Adrenal gland (tissue), 12 donors: ENCODE data around the gene BCAT1. TPM values are rescaled to one million over a fixed set of nuclear protein-coding genes. Genes with fewer than 3 reads are reported as not detected.

ENCODE experiments used
- DNase-seq, 7 donors: peaks; one replicate each; pipeline ENCODE4 v3.0.0-alpha.2; 2019 to 2020
- H3K27ac ChIP-seq, 5 donors: fragments of 200-600 bp; sonication (generic) in 4 of 5; 1 replicate in 3 of 5; 2 replicates in 2 of 5; pipeline versions ENCODE4 v1.5.1 to v1.8.0; 2016 to 2020; ENCODE audit warnings: mild to moderate bottlenecking in 1 of 5
- H3K27me3 ChIP-seq: fragments of 200-600 bp; 2 replicates; pipeline ENCODE4 v1.8.0; 2021
- H3K36me3 ChIP-seq, 2 donors: fragments of 200-600 bp; replicated peaks in 1 of 2; 1 replicate in 1 of 2; 2 replicates in 1 of 2; pipeline versions ENCODE4 v1.5.1 to v1.8.0; 2018 to 2022
- H3K4me1 ChIP-seq, 2 donors: fragments of 200-600 bp; replicated peaks in 1 of 2; 1 replicate in 1 of 2; 2 replicates in 1 of 2; pipeline versions ENCODE4 v1.5.1 to v1.8.0; 2018 to 2021
- H3K4me3 ChIP-seq, 4 donors: fragments of 200-600 bp; sonication (generic) in 3 of 4; one replicate each; pipeline ENCODE4 v1.5.1; 2016 to 2018
- H3K9me3 ChIP-seq, 3 donors: fragments of 200-600 bp; sonication (generic) in 1 of 3; replicated peaks in 1 of 3; 1 replicate in 2 of 3; 2 replicates in 1 of 3; pipeline versions ENCODE4 v1.5.1 to v1.8.0; 2016 to 2021
- POLR2A ChIP-seq, 2 donors: fragments of 450-650 bp; IDR thresholded peaks; one replicate each; pipeline ENCODE4 v1.6.1; 2017; ENCODE audit warnings: antibody characterized with exemption in 2 of 2, mild to moderate bottlenecking in 2 of 2, moderate library complexity in 1 of 2
- WGBS, 4 donors: extraction: QIAGEN DNeasy Blood & Tissue Kit in 2 of 4; methylation state at CpG; one replicate each; pipeline versions ENCODE4 v1.1.5 to v1.1.7; 2013 to 2017; 5-methylcytosine and 5-hydroxymethylcytosine counted together
- intact Hi-C, 2 donors: fragments of 100-400 bp; cut with DNase I; formaldehyde crosslinking; loops; one replicate each; pipeline versions ENCODE4 v1.14.1 to v1.15.0; 2022 to 2023
- polyA plus RNA-seq, 3 donors: library from polyadenylated mRNA; stranded (reverse); fragments of 200-250 nt in 2 of 3; fragments of 350-450 nt in 1 of 3; fragmentation: Illumina TruSeq in 1 of 3; extraction: RNeasy Lipid Tissue Mini Kit (QIAGEN cat#74804) in 1 of 3; gene quantifications; one replicate each; pipeline ENCODE4 v1.2.3, GENCODE V29; 2013 to 2014
- total RNA-seq, 9 donors: library from RNA; depleted of rRNA in 4 of 9; stranded (reverse); fragments of >200 nt in 4 of 9; fragments of 120-200 nt in 1 of 9; fragmentation: NEBNext Ultra II Directional in 1 of 9; extraction: Animal tissue kit (Norgen Biotek cat#: 25700) in 1 of 9; gene quantifications; one replicate each; pipeline versions ENCODE4 v1.1.0 to v1.2.4, GENCODE V29; 2013 to 2023
- TF ChIP-seq, protein P1 (sequence below), 6 experiments: fragments of 450-650 bp in 4 of 6; fragments of 200-600 bp in 2 of 6; sonication (generic) in 1 of 6; IDR thresholded peaks; 1 replicate in 5 of 6; 2 replicates in 1 of 6; pipeline versions ENCODE4 v1.5.1 to v1.8.0; 2016 to 2021; ENCODE audit warnings: antibody characterized with exemption in 6 of 6, mild to moderate bottlenecking in 2 of 6, moderate library complexity in 1 of 6
- donor health status: healthy with polysubstance abuse.
- donor health status: Bipolar disorder and iron deficiency.
- donor health status: DM: yes; HTN: yes; CAD: no.
- donor health status: DM: no; HTN: no; CAD: no.
- donor health status: DM: no; HTN: no; CAD: no.
- donor health status: DM: yes; HTN: yes; CAD: no.

Gene BCAT1
- total and polyA plus RNA-seq, 12 donors = 2.1 to 41.5 (median 20.1) TPM

DNA sequence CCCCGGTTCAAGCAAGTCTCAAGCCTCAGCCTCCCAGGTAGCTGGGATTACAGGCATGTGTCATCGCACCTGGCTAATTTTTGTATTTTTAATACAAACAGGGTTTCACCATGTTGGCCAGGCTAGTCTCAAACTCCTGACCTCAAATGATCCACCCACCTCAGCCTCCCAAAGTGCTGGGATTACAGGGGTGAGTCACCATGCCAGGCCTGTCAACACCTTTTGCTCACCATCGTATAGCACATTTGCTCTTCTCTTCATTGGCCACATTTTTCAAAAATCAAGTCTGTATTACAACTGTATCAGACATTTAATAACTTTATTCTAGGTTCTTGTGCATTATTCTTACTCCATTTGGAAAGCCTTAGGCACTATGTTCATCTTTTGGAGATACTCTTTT is 50.3 kb downstream of the BCAT1 start:
- no peak for TF ChIP-seq POLR2A (IDR thresholded peaks at IDR 0.05)
- TF ChIP-seq, protein P1, sequence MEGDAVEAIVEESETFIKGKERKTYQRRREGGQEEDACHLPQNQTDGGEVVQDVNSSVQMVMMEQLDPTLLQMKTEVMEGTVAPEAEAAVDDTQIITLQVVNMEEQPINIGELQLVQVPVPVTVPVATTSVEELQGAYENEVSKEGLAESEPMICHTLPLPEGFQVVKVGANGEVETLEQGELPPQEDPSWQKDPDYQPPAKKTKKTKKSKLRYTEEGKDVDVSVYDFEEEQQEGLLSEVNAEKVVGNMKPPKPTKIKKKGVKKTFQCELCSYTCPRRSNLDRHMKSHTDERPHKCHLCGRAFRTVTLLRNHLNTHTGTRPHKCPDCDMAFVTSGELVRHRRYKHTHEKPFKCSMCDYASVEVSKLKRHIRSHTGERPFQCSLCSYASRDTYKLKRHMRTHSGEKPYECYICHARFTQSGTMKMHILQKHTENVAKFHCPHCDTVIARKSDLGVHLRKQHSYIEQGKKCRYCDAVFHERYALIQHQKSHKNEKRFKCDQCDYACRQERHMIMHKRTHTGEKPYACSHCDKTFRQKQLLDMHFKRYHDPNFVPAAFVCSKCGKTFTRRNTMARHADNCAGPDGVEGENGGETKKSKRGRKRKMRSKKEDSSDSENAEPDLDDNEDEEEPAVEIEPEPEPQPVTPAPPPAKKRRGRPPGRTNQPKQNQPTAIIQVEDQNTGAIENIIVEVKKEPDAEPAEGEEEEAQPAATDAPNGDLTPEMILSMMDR (IDR thresholded peaks at IDR 0.05) = no peak
- 88 to 94% (median 91%) methylated on average over 3 of the region's 3 CpGs for WGBS, 4 donors
- Histone ChIP-seq H3K4me3 (no peak overlapping the region), H3K9me3 (no peaks in the 10 kb centered on the region), H3K4me1 (peaks cover 0 to 13% of the 10 kb centered on the region in 2 donors), H3K27ac (no peak overlapping the region), H3K27me3 (no peaks in the 10 kb centered on the region), H3K36me3 (no peaks in the 10 kb centered on the region)
- DNase-seq = no peak
- intact Hi-C loops = no loop called here

- intact Hi-C loops = no loop called here
- Histone ChIP-seq H3K36me3 (no peaks in the 10 kb centered on the region), H3K4me1 (peaks cover 0 to 13% of the 10 kb centered on the region in 2 donors), H3K9me3 (no peaks in the 10 kb centered on the region), H3K4me3 (no peak overlapping the region), H3K27ac (no peak overlapping the region), H3K27me3 (no peaks in the 10 kb centered on the region)
- WGBS, 4 donors = 54 to 72% (median 57%) methylated on average over 1 of the region's 1 CpG
- no peak for DNase-seq
- TF ChIP-seq POLR2A (IDR thresholded peaks at IDR 0.05) = no peak
- TF ChIP-seq, protein P1 (IDR thresholded peaks at IDR 0.05) = no peak
Measured at GRCh38 chr12:24898185-24898584, 50.7 kb downstream of the BCAT1 start.

GRCh38 chr12:24896171-24896570 is 52.7 kb downstream of the BCAT1 start:
- no peak overlapping the region for H3K4me3 ChIP-seq
- H3K27ac ChIP-seq = no peak overlapping the region
- peaks cover 0 to 13% of the 10 kb centered on the region in 2 donors for H3K4me1 ChIP-seq
- intact Hi-C loops = no loop called here
- no peaks in the 10 kb centered on the region for H3K27me3 ChIP-seq
- DNase-seq = no peak
- TF ChIP-seq POLR2A (IDR thresholded peaks at IDR 0.05) = no peak
- TF ChIP-seq, protein P1 (IDR thresholded peaks at IDR 0.05) = no peak
- H3K9me3 ChIP-seq = no peaks in the 10 kb centered on the region
- 72 to 78% (median 76%) methylated on average over 6 of the region's 6 CpGs for WGBS, 4 donors
- H3K36me3 ChIP-seq = no peaks in the 10 kb centered on the region

- Histone ChIP-seq H3K36me3 (no peaks in the 10 kb centered on the region), H3K9me3 (no peaks in the 10 kb centered on the region), H3K27ac (no peak overlapping the region), H3K4me3 (no peak overlapping the region), H3K27me3 (no peaks in the 10 kb centered on the region), H3K4me1 (peaks cover 0 to 13% of the 10 kb centered on the region in 2 donors)
- no peak for TF ChIP-seq POLR2A (IDR thresholded peaks at IDR 0.05)
- TF ChIP-seq, protein P1 (IDR thresholded peaks at IDR 0.05) = no peak
- DNase-seq = no peak
- 17 to 23% (median 20%) methylated on average over 1 of the region's 1 CpG for WGBS, 4 donors
- intact Hi-C loops = no loop called here
Measured at GRCh38 chr12:24895612-24896011, 53.3 kb downstream of the BCAT1 start.
